Cardiac fibroblast (primary cell): ENCODE measurements around the gene PFKFB2.

ENCODE experiments used
- DNase-seq, 2 donors: peaks; one replicate each; pipeline versions ENCODE4 v3.0.0 to v3.0.0-alpha.2; 2010; ENCODE audit warnings: low read depth in 2 of 2
- H3K4me3 ChIP-seq, 2 donors: replicated peaks in 1 of 2; 1 replicate in 1 of 2; 2 replicates in 1 of 2; pipeline ENCODE4 v1.5.1; 2011; ENCODE audit warnings: low read depth in 2 of 2, low read length in 2 of 2, mild to moderate bottlenecking in 2 of 2, moderate library complexity in 1 of 2
- TF ChIP-seq, protein P1 (sequence below): IDR thresholded peaks from one replicate; pipeline ENCODE4 v1.5.1; 2011; ENCODE audit warnings: low read depth, mild to moderate bottlenecking, low read length, inconsistent platforms

Gene PFKFB2

GRCh38 chr1:207052911-207053769, at the start of gene PFKFB2:
TSS of gene PFKFB2 (plus strand) at chr1:207053275. CDS start at chr1:207054718, 1,443 bp downstream.
- TF ChIP-seq, protein P1, sequence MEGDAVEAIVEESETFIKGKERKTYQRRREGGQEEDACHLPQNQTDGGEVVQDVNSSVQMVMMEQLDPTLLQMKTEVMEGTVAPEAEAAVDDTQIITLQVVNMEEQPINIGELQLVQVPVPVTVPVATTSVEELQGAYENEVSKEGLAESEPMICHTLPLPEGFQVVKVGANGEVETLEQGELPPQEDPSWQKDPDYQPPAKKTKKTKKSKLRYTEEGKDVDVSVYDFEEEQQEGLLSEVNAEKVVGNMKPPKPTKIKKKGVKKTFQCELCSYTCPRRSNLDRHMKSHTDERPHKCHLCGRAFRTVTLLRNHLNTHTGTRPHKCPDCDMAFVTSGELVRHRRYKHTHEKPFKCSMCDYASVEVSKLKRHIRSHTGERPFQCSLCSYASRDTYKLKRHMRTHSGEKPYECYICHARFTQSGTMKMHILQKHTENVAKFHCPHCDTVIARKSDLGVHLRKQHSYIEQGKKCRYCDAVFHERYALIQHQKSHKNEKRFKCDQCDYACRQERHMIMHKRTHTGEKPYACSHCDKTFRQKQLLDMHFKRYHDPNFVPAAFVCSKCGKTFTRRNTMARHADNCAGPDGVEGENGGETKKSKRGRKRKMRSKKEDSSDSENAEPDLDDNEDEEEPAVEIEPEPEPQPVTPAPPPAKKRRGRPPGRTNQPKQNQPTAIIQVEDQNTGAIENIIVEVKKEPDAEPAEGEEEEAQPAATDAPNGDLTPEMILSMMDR: peak; percentile 0
- DNase-seq: peak; percentile 93 to 97
- peak within 1 kb of the TSS; percentile 70 to 81 for H3K4me3 ChIP-seq

DNA sequence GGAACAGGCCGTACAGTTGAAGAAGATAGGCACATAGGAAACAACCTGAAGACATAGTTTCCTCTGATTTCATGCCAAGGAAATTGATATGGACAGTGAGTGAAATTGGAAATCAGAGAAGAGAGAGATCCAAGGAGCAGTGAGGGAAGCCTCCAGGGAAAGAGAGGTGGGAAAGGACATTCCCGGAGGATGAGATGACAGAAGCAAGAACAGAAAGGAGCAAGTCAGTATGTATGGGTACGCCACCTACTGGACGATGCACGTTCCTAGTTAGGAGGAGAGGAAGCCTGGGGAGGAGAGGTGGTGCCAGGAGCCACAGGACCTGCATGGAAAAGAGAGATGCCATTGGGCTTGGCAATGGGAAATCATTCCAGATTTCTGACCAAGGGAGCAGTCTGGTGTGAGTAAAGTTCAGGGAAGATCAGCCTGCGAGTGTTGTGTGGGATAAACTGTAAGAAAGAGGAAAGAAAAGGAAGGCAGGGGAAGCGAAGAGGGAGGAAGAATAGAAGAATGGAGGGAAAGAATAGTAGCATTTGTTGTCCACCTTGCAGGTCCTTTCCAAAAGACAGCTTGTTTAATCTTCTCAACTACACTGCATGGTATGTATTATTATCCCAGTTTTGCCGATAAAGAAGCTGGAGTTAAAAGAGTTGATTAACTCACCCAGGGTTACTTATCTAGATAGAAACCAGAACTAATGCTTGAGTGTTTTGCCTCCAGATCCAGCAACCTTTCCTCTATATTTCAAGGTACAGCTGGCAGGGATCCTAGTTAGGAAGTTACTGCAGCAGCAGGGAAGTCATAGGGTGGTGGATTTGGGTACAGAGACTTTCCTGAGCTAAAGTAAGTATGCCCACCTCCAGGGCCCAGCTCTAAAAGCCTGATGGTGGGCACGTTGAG, 47.9 kb upstream of the PFKFB2 start:
- peak; percentile 73 to 78 for DNase-seq
- TF ChIP-seq, protein P1: peak; percentile 87
- H3K4me3 ChIP-seq: no peak overlapping the region

DNA sequence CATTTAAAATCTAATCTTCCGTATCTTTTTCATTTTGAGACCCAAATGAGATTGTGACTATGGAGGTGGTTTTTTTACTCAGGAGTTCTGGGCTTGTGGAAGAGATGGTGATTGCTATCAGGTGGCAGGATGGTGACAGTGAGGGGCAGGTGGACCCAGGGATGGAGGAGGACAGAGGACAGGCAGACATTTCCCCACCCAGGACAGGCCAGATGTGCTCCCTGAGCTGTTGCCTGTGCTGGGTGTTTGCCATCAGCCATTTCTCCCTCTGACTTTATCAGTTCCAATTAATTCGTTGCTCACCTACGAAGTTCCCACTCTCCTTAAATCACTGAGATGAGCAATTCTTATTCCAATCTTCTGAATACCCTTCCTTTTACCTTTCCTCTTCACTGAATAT, 47.0 kb upstream of the PFKFB2 start:
- no peak overlapping the region for H3K4me3 ChIP-seq
- DNase-seq: no peak
- TF ChIP-seq, protein P1: no peak

- TF ChIP-seq, protein P1: no peak
- H3K4me3 ChIP-seq: no peak overlapping the region
- no peak for DNase-seq
These were observed 46.2 kb upstream of the PFKFB2 start for GRCh38 chr1:207006914-207007313.

- peak; percentile 96 to 97 for DNase-seq
- no peak overlapping the region for H3K4me3 ChIP-seq
- TF ChIP-seq, protein P1: no peak
These were observed 45.6 kb upstream of the PFKFB2 start for GRCh38 chr1:207007352-207008033.

GRCh38 chr1:207009182-207009850, 43.8 kb upstream of the PFKFB2 start:
- TF ChIP-seq, protein P1: no peak
- H3K4me3 ChIP-seq: no peak overlapping the region
- no peak for DNase-seq
